Osteocyte (in vitro differentiated cells): ENCODE results near the gene GBP5. TPM values are rescaled to one million over a fixed set of nuclear protein-coding genes. Genes with fewer than 3 reads are reported as not detected.
"Not testable (repeated sequence)": the region's sequence is repeated elsewhere in the genome, so short reads cannot be mapped to it uniquely, and the experiment has no call there.

Source experiments
- DNase-seq: peaks from one replicate; pipeline ENCODE4 v3.0.0; 2021; ENCODE audit warnings: mixed read lengths; ENCODE audit not compliant: unreplicated experiment; ENCODE audit errors: extremely low spot score
- H3K27ac Mint-ChIP-seq: one replicate; pipeline ENCODE4 v1.8.0; 2021; ENCODE audit warnings: mild to moderate bottlenecking, mixed read lengths; ENCODE audit not compliant: unreplicated experiment
- H3K27me3 Mint-ChIP-seq: one replicate; pipeline ENCODE4 v1.8.0; 2021; ENCODE audit warnings: mixed read lengths; ENCODE audit not compliant: unreplicated experiment
- H3K36me3 Mint-ChIP-seq: one replicate; pipeline ENCODE4 v1.8.0; 2021; ENCODE audit warnings: mixed read lengths; ENCODE audit not compliant: unreplicated experiment
- H3K4me1 Mint-ChIP-seq: one replicate; pipeline ENCODE4 v1.8.0; 2021; ENCODE audit warnings: mixed read lengths; ENCODE audit not compliant: unreplicated experiment
- H3K4me3 Mint-ChIP-seq: one replicate; pipeline ENCODE4 v1.8.0; 2021; ENCODE audit warnings: mild to moderate bottlenecking, moderate library complexity, mixed read lengths; ENCODE audit not compliant: unreplicated experiment
- H3K9me3 Mint-ChIP-seq: one replicate; pipeline ENCODE4 v1.8.0; 2021; ENCODE audit warnings: mixed read lengths; ENCODE audit not compliant: unreplicated experiment
- CTCF ChIP-seq: fragments of 200-600 bp; sonication (generic); IDR thresholded peaks from 2 replicates; pipeline ENCODE4 v1.5.0; 2021; ENCODE audit warnings: antibody characterized with exemption, mild to moderate bottlenecking, moderate library complexity
- total RNA-seq: library from RNA; stranded (reverse); gene quantifications from 2 replicates; pipeline ENCODE4 v1.2.1, GENCODE V29; 2021

GBP5 gene
- total RNA-seq, 1 donor from 2014 or later, result not detected

- TF ChIP-seq CTCF, result no peak
- Mint-ChIP-seq H3K27me3 (peaks cover 3% of the 10 kb centered on the region), H3K9me3 (no peaks in the 10 kb centered on the region), H3K4me3 (no peak overlapping the region), H3K4me1 (no peaks in the 10 kb centered on the region), H3K27ac (no peak overlapping the region), H3K36me3 (no peaks in the 10 kb centered on the region)
- no peak for DNase-seq
Observed at GRCh38 chr1:89261926-89262515, 10.6 kb downstream of the GBP5 start.

- no peak for TF ChIP-seq CTCF
- no peak overlapping the region for H3K4me3 Mint-ChIP-seq
- no peaks in the 10 kb centered on the region for H3K9me3 Mint-ChIP-seq
- peaks cover 3% of the 10 kb centered on the region for H3K27me3 Mint-ChIP-seq
- no peaks in the 10 kb centered on the region for H3K36me3 Mint-ChIP-seq
- H3K4me1 Mint-ChIP-seq, result no peaks in the 10 kb centered on the region
- DNase-seq, result no peak
- H3K27ac Mint-ChIP-seq, result no peak overlapping the region
Observed at GRCh38 chr1:89260566-89261255, 11.9 kb downstream of the GBP5 start.

GRCh38 chr1:89260042-89260441 is 12.6 kb downstream of the GBP5 start:
- H3K27me3 Mint-ChIP-seq, result peaks cover 3% of the 10 kb centered on the region
- H3K9me3 Mint-ChIP-seq, result no peaks in the 10 kb centered on the region
- H3K4me1 Mint-ChIP-seq, result no peaks in the 10 kb centered on the region
- no peak for DNase-seq
- H3K27ac Mint-ChIP-seq, result no peak overlapping the region
- no peaks in the 10 kb centered on the region for H3K36me3 Mint-ChIP-seq
- no peak for TF ChIP-seq CTCF
- H3K4me3 Mint-ChIP-seq, result no peak overlapping the region

- Mint-ChIP-seq H3K4me1 (no peaks in the 10 kb centered on the region), H3K4me3 (no peak overlapping the region), H3K27ac (no peak overlapping the region), H3K36me3 (no peaks in the 10 kb centered on the region), H3K9me3 (peaks cover under 1% of the 10 kb centered on the region), H3K27me3 (peaks cover 3% of the 10 kb centered on the region)
- DNase-seq, result no peak
- no peak for TF ChIP-seq CTCF
Observed at GRCh38 chr1:89259283-89259971, 13.2 kb downstream of the GBP5 start.

- Mint-ChIP-seq H3K36me3 (no peaks in the 10 kb centered on the region), H3K4me1 (no peaks in the 10 kb centered on the region)
Observed at GRCh38 chr1:89257041-89257440, 15.6 kb downstream of the GBP5 start.

GRCh38 chr1:89255581-89255980 is 17.1 kb downstream of the GBP5 start:
- DNase-seq, H3K36me3 Mint-ChIP-seq, H3K4me3 Mint-ChIP-seq, H3K4me1 Mint-ChIP-seq, H3K9me3 Mint-ChIP-seq, H3K27me3 Mint-ChIP-seq, H3K27ac Mint-ChIP-seq: not testable (repeated sequence)

More at GRCh38 chr1:89257041-89257440, 15.6 kb downstream of the GBP5 start:
- no peak for DNase-seq
- TF ChIP-seq CTCF, result no peak
- H3K9me3 Mint-ChIP-seq, result peaks cover 4% of the 10 kb centered on the region
- no peak overlapping the region for H3K27ac Mint-ChIP-seq
- peaks cover 3% of the 10 kb centered on the region for H3K27me3 Mint-ChIP-seq
- no peak overlapping the region for H3K4me3 Mint-ChIP-seq
